HFFc6 (cell line): ENCODE measurements around the gene LOXHD1. TPM values are rescaled to one million over a fixed set of nuclear protein-coding genes. Genes with fewer than 3 reads are reported as not detected.

ENCODE experiments used
- DNase-seq: peaks from one replicate; pipeline ENCODE4 v3.0.0-alpha.2; 2018
- H3K27ac Mint-ChIP-seq: 2 replicates; pipeline ENCODE4 v1.8.0; 2020; ENCODE audit warnings: mild to moderate bottlenecking, mixed read lengths
- H3K27me3 Mint-ChIP-seq: 2 replicates; pipeline ENCODE4 v1.8.0; 2021; ENCODE audit warnings: mild to moderate bottlenecking, moderate library complexity, mixed read lengths; ENCODE audit not compliant: insufficient read depth
- H3K36me3 Mint-ChIP-seq: 2 replicates; pipeline ENCODE4 v1.8.0; 2021; ENCODE audit warnings: low read depth, mixed read lengths
- H3K4me1 Mint-ChIP-seq: 2 replicates; pipeline ENCODE4 v1.8.0; 2020; ENCODE audit warnings: low read depth, mixed read lengths
- H3K4me3 Mint-ChIP-seq: 2 replicates; pipeline ENCODE4 v1.8.0; 2020; ENCODE audit warnings: mild to moderate bottlenecking, moderate library complexity, mixed read lengths
- H3K9me3 Mint-ChIP-seq: 2 replicates; pipeline ENCODE4 v1.8.0; 2020; ENCODE audit warnings: mild to moderate bottlenecking, mixed read lengths
- CTCF ChIP-seq: fragments of 200-600 bp; sonication (generic); IDR thresholded peaks from 2 replicates; pipeline ENCODE4 v1.5.0; 2021; ENCODE audit warnings: antibody characterized with exemption, mild to moderate bottlenecking
- total RNA-seq, 6 experiments: library from RNA; stranded (reverse); fragmentation: NEBNext Ultra II Directional; extraction: Animal tissue kit (Norgen Biotek cat#: 25700); gene quantifications; 2 replicates in 1 of 6; 3 replicates in 5 of 6; pipeline ENCODE4 v1.2.3, GENCODE V29; 2021

Gene LOXHD1
- total RNA-seq, 6 experiments from 2014 or later = not detected

DNA sequence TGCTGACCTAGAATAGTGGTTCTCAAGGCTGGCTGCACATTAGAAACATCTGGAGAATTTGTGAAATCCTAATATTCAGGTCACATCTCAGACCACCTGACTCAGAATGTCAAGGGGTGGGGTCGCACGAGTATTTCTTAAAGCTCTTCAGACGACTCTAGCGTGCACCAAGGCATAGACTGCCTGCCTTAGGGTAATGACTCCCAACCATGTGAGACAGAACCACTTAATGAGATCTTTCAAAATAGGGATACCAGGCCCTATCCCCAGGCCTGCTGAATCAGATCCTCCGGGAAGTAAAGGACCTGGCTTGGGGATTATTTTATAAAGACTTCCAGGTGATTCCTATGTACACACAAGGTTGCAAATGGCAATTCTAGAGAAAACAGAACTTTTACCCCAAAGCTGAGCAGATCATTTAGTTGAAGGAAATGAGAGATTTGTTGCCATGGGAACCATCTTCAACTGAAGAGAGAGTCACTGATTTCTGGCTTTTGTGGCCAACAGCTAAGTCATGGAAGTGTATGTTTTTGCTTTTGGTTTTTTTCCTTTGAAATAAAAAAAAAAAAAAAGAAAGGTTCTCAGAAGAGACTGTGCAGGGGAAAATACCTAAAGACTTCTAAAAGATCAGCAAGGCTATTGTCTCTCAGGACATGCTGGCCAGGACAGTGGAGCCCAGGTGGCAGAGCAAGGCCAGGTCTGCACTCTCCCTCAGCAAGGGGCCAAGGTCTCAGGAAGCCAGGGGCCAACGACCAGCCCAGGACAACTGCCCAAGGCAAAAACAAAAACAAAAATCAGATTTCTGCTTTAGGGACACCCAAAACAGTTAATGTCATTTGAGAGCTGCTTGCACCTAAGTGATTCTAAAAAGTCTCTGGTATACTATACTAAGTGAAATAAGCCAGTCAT, 15.3 kb upstream of the LOXHD1 start:
- Mint-ChIP-seq H3K9me3 (no peaks in the 10 kb centered on the region), H3K4me3 (no peak overlapping the region), H3K27ac (no peak overlapping the region), H3K27me3 (peaks cover 42% of the 10 kb centered on the region), H3K36me3 (no peaks in the 10 kb centered on the region), H3K4me1 (peaks cover 9% of the 10 kb centered on the region)
- no peak for TF ChIP-seq CTCF
- peak; percentile 54 for DNase-seq

DNA sequence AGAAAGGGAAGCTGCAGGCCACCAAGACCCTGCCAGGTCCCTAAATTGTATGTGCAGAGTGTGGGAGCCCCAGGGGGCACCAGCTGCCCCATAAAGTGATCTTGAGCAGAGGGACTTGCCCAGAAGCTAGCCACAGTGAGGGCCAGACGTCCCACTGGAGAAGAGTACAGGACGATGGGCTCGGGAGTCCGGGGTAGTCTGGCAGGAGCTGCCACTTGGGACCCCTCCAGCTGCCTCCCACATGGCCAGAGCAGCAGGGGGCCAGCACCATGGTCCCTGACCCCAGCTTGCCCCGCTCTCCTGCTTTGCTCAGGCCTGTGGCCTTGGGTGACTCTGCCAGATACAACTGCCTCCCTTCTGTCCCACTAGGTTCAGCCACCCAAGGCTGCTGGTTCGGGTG, 11.7 kb upstream of the LOXHD1 start:
- peaks cover 43% of the 10 kb centered on the region for H3K27me3 Mint-ChIP-seq

DNA sequence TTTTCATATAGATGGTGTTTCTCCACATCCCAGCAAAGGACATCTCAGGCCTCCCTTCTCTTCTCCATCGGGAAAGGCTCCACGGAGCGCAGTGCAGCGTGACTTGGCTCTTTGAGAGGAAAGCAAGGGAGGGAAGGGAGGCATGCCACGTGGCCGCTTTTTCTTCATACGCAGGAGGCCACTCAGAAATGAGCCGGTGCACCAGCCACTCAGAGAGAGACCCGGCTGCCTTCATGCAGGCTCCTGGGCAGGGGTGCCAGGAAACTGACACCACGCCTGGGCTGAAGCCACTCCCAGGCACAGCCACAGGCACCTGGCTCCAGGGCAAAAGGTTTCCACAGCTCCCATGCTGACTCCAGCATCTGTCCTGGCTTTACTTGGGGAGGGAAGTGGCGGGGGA, 11.1 kb upstream of the LOXHD1 start:
- no peak for TF ChIP-seq CTCF
- Mint-ChIP-seq H3K9me3 (no peaks in the 10 kb centered on the region), H3K4me3 (no peak overlapping the region), H3K27ac (no peak overlapping the region), H3K27me3 (peaks cover 45% of the 10 kb centered on the region), H3K36me3 (no peaks in the 10 kb centered on the region), H3K4me1 (no peaks in the 10 kb centered on the region)
- no peak for DNase-seq

More for the DNA sequence above, 11.7 kb upstream of the LOXHD1 start:
- no peaks in the 10 kb centered on the region for H3K4me1 Mint-ChIP-seq
- DNase-seq = no peak
- no peak for TF ChIP-seq CTCF
- H3K4me3 Mint-ChIP-seq = no peak overlapping the region
- no peaks in the 10 kb centered on the region for H3K36me3 Mint-ChIP-seq
- no peak overlapping the region for H3K27ac Mint-ChIP-seq
- H3K9me3 Mint-ChIP-seq = no peaks in the 10 kb centered on the region

DNA sequence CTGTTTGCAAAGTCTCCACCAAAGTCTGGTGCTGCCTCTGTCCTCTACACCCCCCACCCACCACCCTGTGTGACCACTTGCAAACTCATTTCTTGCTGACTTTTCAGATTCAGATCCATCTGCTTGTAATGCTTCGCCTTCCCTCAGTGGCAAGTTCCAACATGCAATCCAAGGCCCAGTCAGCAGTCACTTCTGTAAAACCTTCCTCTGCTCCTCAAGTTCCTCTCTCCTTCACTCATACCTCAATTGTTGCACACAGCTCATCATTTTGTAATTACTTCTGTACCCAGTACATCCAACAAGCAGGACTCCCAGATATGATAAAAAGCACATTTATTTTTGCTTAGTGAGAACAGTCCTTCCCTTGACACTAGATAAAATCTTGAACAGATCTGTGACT, 6.5 kb upstream of the LOXHD1 start:
- Mint-ChIP-seq H3K36me3 (no peaks in the 10 kb centered on the region), H3K27ac (no peak overlapping the region), H3K9me3 (no peaks in the 10 kb centered on the region), H3K4me3 (no peak overlapping the region), H3K27me3 (peaks cover 33% of the 10 kb centered on the region), H3K4me1 (no peaks in the 10 kb centered on the region)
- no peak for TF ChIP-seq CTCF
- no peak for DNase-seq

GRCh38 chr18:46660957-46661749, 4.1 kb upstream of the LOXHD1 start:
- Mint-ChIP-seq H3K4me1 (peaks cover 2% of the 10 kb centered on the region), H3K9me3 (no peaks in the 10 kb centered on the region), H3K27ac (no peak overlapping the region), H3K4me3 (no peak overlapping the region), H3K27me3 (peaks cover 22% of the 10 kb centered on the region), H3K36me3 (no peaks in the 10 kb centered on the region)
- no peak for TF ChIP-seq CTCF
- DNase-seq = peak; percentile 33
